Activated CD4-positive, alpha-beta T cell treated with anti-CD3 and anti-CD28 coated beads, Interleukin-2, amount 50 U/mL, for 48 hours (primary cell): Measurements from ENCODE around the gene NXF2.
"Not testable (repeated sequence)": the region's sequence is repeated elsewhere in the genome, so short reads cannot be mapped to it uniquely, and the experiment has no call there.

Experiments used
- DNase-seq, 2 experiments: peaks; one replicate each; pipeline ENCODE4 v3.0.0-alpha.2; 2020

Gene NXF2, protein sequence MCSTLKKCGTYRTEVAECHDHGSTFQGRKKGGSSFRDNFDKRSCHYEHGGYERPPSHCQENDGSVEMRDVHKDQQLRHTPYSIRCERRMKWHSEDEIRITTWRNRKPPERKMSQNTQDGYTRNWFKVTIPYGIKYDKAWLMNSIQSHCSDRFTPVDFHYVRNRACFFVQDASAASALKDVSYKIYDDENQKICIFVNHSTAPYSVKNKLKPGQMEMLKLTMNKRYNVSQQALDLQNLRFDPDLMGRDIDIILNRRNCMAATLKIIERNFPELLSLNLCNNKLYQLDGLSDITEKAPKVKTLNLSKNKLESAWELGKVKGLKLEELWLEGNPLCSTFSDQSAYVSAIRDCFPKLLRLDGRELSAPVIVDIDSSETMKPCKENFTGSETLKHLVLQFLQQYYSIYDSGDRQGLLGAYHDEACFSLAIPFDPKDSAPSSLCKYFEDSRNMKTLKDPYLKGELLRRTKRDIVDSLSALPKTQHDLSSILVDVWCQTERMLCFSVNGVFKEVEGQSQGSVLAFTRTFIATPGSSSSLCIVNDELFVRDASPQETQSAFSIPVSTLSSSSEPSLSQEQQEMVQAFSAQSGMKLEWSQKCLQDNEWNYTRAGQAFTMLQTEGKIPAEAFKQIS

DNA sequence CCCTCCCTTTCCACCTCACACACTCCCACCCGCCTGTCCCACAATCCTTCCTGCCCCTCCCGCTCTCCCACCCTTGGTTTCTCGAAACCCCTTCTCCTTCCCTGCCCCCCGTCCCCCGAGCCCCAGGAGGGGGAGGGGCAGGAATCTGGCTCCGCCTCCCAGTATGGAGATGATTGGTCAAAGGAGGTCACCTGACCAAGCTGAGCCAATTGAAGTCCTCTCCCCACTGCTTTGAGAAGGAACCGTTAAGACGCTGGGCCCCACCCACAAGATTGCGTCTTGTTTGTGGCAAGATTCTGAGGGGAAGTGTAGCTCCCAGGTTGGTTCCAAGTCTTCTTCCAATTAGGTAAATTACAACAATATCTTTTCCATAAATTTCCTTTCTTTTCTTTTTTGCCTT, at the start of gene NXF2:
Gene NXF2, plus strand, starts transcription at position 275 of the 400 bp plus-strand sequence. CDS start 59,912 bp downstream, outside the sequence.
- DNase-seq, result not testable (repeated sequence)

- not testable (repeated sequence) for DNase-seq
Measured at GRCh38 chrX:102207940-102208339, 39.0 kb upstream of the NXF2 start.

GRCh38 chrX:102214986-102215385, 32.0 kb upstream of the NXF2 start, which contains the start of gene TCP11X1:
Gene TCP11X1 (plus strand): TSS chrX:102215301.
- DNase-seq, result not testable (repeated sequence)

- DNase-seq, result not testable (repeated sequence)
Measured at GRCh38 chrX:102216497-102216896, 30.5 kb upstream of the NXF2 start.

- not testable (repeated sequence) for DNase-seq
Measured at GRCh38 chrX:102235678-102236077, 11.3 kb upstream of the NXF2 start.

GRCh38 chrX:102240265-102240664, 6.7 kb upstream of the NXF2 start:
- not testable (repeated sequence) for DNase-seq

DNA sequence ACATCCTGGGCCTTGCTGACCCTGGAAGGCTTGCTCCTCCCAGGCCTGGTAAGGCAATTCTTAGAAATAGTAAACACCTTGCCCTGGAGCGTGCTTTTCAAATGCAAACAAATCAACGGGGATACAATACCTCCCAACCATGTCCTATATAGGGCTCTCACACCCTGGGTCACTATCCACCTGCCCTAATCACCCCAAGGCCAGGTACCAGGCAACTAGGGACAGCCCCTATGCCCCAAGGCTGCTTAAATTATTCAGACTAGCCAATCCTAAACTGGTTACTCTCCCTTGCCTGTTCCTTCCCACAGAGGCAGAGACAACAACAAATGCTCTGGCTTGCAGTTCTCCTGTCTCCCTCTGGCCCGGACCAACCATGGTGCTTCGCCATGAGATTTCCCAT, 25.3 kb downstream of the NXF2 start:
- DNase-seq, result not testable (repeated sequence)

- DNase-seq, result no peak
Measured at GRCh38 chrX:102338162-102338561, 91.2 kb downstream of the NXF2 start.

DNA sequence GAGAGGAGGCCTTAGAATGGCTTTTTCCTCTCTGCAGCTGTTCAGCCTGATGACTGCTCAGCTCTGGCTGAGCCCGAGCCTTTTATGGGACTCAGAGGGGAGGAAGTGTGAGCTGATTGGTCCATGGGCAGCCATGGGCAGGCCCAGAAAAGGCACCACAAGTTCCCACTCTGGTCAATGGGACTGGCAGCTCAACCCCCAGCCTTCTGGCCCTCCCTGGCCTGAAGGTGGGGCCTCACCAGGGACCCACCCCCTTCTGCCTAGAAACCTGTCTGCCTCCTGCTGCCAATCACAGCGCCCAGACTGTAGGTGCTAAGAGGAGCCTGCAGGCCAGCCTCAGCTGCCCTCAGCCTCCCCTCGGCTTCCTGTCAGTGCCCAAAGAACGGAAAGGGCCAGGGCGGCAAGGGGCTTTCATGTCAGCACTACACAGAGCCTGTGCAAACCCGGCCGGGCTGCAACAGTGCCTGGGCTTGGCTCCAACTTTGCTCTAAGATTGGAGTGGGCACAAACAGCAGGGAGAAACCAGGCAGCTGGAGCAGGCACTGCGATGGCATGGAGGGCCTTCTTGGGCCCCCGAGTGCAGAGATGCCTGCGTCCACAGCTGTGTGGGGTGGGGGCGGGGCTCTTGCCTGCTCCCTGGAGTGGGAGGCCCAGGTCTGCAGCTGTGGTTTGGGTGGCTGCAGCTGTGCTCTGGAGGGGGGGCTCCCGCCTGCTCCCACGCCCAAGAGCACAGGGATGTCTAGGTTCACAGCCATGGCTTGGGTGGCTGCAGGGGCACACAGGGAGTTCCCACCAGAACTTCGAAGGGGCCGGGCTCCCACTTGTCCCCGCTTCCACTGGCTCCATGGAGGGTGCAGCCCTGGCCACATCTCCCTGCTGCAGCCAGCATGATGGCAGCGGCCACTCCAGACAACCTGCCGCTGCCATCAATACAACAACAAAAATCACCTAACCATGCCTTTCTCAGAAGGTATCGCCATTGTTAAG, 92.6 kb downstream of the NXF2 start:
- DNase-seq, result peak in 1 of 2 experiments; percentile 5

DNA sequence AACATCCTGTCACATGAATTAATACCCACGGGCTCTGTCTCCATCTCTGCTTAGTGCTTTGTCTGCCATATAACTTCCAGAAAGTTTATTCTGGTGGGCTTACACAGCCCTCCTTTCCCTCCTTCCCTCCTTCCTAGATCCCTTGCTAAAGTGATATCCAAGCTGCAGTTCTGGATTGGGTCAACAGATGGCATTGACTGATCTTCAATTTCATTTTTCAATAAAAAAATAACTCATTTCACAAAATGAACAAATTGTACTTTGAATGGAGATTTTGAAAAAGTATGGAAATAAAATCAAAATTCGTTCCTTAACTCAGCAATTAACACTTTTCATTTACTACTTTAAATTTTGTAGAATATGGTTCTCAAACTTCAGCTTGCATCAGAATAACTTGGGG, 94.9 kb downstream of the NXF2 start:
- DNase-seq, result no peak

DNA sequence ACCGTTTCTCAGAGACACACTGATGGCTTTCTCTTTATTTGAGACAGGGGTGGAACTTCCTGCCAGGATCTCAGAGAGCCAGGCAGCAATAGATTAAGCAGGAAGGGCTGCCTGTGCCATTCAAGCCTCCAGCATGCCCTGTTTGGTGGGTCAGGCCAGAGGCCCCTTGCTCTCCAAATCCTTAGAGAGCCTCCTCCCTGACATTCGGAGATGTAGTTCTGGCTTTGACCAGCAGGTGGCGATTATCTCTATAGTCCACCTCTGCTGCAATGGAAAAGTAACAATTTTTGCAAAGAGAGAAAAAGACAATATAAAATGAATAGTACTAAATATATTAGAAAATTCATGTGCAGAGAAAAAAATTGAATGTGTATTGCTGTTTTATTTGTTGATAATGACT, 98.9 kb downstream of the NXF2 start:
- peak; percentile 72 to 76 for DNase-seq
